Activated CD8-positive, alpha-beta T cell treated with anti-CD3 and anti-CD28 coated beads, Interleukin-2, amount 10 ng/mL, durations not matched to agents 7 days and 5 days (primary cell): ENCODE data around the gene GRIK3. TPM values are rescaled to one million over a fixed set of nuclear protein-coding genes. Genes with fewer than 3 reads are reported as not detected.

ENCODE experiments used
- ATAC-seq: fragments of 150-1000 bp; cut with Tn5 transposase; one replicate; pipeline ENCODE4 v1.10.0; 2021; ENCODE audit warnings: moderate library complexity
- CTCF ChIA-PET: fragments of 350-600 bp; sonication (Branson Sonifier 250); formaldehyde crosslinking; loops from one replicate; lab custom pipeline; 2021; ENCODE audit warnings: antibody characterized with exemption; lab: Charles Lee
- POLR2A ChIA-PET: fragments of 350-600 bp; sonication (Branson Sonifier 250); formaldehyde crosslinking; loops from one replicate; lab custom pipeline; 2021; ENCODE audit warnings: antibody characterized with exemption; lab: Charles Lee
- DNase-seq: peaks from one replicate; pipeline ENCODE4 v3.0.0-alpha.2; 2020
- H3K27ac Mint-ChIP-seq: one replicate; pipeline ENCODE4 v1.8.0; 2021; ENCODE audit warnings: mild to moderate bottlenecking, mixed read lengths
- H3K27me3 Mint-ChIP-seq: one replicate; pipeline ENCODE4 v1.8.0; 2021; ENCODE audit warnings: low read depth, mixed read lengths
- H3K36me3 Mint-ChIP-seq: one replicate; pipeline ENCODE4 v1.8.0; 2021; ENCODE audit warnings: low read depth, mixed read lengths
- H3K4me1 Mint-ChIP-seq: one replicate; pipeline ENCODE4 v1.8.0; 2021; ENCODE audit warnings: low read depth, mixed read lengths
- H3K4me3 Mint-ChIP-seq: one replicate; pipeline ENCODE4 v1.8.0; 2021; ENCODE audit warnings: mild to moderate bottlenecking, mixed read lengths
- H3K9me3 Mint-ChIP-seq: one replicate; pipeline ENCODE4 v1.8.0; 2022; ENCODE audit warnings: mixed read lengths; ENCODE audit not compliant: insufficient read depth
- total RNA-seq, 2 experiments: library from RNA; stranded (reverse); gene quantifications; one replicate each; pipeline ENCODE4 v1.2.3, GENCODE V29; 2021

Gene GRIK3
- total RNA-seq, 2 experiments from 2014 or later = not detected

GRCh38 chr1:36859926-36860325 is 174.4 kb downstream of the GRIK3 start:
- DNase-seq = no peak
- no peaks in the 10 kb centered on the region for H3K4me1 Mint-ChIP-seq
- ChIA-PET POLR2A (no interaction called here), CTCF (no interaction called here)
- H3K9me3 Mint-ChIP-seq = no peaks in the 10 kb centered on the region
- ATAC-seq = no peak
- H3K27me3 Mint-ChIP-seq = peaks cover 6% of the 10 kb centered on the region
- no peak overlapping the region for H3K27ac Mint-ChIP-seq
- no peak overlapping the region for H3K4me3 Mint-ChIP-seq
- H3K36me3 Mint-ChIP-seq = no peaks in the 10 kb centered on the region

DNA sequence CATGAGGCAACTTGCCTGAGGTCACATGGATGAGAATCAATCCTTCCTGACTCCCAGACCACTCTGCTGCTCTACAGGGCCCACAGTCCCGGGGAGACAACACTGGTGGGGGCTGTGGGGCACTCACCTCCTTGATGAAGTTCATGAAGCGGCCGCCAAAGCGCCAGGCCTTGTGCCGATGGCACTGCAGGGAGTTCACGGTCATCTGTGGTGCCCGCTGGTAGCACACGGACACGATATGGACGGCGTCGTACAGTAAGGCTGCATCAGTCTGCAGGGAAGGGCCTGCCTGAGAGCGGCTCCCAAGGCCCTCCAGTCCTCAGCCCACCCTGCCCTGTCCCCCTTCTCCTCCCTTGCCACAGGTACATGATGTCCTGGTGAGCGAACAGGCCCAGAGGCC is 175.3 kb downstream of the GRIK3 start:
- Mint-ChIP-seq H3K4me1 (no peaks in the 10 kb centered on the region), H3K4me3 (no peak overlapping the region), H3K27me3 (peaks cover 6% of the 10 kb centered on the region), H3K27ac (no peak overlapping the region), H3K9me3 (no peaks in the 10 kb centered on the region), H3K36me3 (no peaks in the 10 kb centered on the region)
- DNase-seq (no peak), ATAC-seq (no peak)
- CTCF ChIA-PET = no interaction called here
- POLR2A ChIA-PET = no interaction called here

DNA sequence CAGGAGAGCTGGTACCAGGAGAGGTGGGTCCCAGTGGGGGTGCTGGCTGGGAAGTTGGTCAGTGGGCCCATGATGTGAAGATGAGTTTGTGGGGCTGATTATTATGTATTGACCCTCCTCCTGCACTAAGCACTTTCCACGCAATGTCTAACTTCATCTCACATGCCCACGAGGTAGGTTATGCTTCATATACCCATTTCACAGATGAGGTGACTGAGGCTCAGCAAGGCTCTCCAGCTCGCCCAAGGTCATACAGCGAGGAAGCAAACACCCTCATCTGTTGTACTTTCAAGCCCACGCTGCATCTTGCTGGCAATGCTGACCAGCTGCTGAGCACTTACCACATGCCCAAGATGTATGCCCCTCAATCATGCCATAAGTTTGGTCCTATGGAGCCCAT is 175.8 kb downstream of the GRIK3 start:
- DNase-seq (no peak), ATAC-seq (no peak)
- Mint-ChIP-seq H3K4me1 (no peaks in the 10 kb centered on the region), H3K27ac (no peak overlapping the region), H3K4me3 (no peak overlapping the region), H3K36me3 (no peaks in the 10 kb centered on the region), H3K9me3 (no peaks in the 10 kb centered on the region), H3K27me3 (peaks cover 6% of the 10 kb centered on the region)
- ChIA-PET POLR2A (no interaction called here), CTCF (no interaction called here)

- CTCF ChIA-PET = no interaction called here
- no peaks in the 10 kb centered on the region for H3K36me3 Mint-ChIP-seq
- ATAC-seq (no peak), DNase-seq (no peak)
- H3K9me3 Mint-ChIP-seq = no peaks in the 10 kb centered on the region
- no peak overlapping the region for H3K27ac Mint-ChIP-seq
- H3K4me1 Mint-ChIP-seq = no peaks in the 10 kb centered on the region
- peaks cover 6% of the 10 kb centered on the region for H3K27me3 Mint-ChIP-seq
- H3K4me3 Mint-ChIP-seq = no peak overlapping the region
- POLR2A ChIA-PET = no interaction called here
Observed at GRCh38 chr1:36857754-36858153, 176.6 kb downstream of the GRIK3 start.

DNA sequence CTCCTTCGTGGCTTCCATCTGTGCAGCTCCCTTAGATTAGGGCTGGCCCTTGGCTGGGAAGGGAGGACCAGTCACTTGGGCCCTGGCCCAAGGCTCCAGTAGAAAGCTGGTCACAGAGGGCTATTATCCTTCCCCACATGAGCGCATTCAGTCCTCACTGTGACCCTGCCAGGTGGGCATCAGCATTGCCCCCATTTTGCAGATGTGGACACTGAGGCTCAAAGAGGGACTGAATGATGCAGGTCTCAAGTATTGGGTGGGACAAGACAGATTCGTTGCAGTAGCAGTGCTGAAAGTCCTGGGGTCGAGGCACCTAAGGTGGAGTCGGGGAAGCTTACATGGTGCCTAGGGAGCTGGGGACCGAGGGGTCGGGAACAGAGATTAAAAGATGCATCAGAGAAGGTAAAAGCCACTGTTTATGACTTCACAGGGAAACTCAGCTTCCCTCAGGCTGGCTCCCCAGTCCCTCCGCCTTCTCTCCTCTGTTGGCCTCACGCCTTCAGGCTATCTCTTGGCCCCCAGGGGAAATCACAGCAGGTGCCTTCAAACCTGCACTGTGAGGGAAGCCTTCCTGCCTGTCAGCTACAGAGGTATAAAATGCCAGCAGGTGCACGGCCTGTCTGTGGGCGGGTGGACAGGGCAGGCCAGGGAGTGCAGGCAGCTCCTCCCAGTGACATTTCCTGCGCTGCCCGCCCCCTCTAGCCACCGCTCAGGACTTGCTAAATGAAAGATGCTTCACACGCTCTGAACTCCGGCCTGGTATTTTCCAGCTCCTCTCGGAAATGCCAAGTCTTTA is 178.4 kb downstream of the GRIK3 start:
- Mint-ChIP-seq H3K27me3 (peaks cover 4% of the 10 kb centered on the region), H3K4me1 (no peaks in the 10 kb centered on the region), H3K4me3 (no peak overlapping the region), H3K27ac (no peak overlapping the region), H3K9me3 (no peaks in the 10 kb centered on the region), H3K36me3 (no peaks in the 10 kb centered on the region)
- ChIA-PET CTCF (no interaction called here), POLR2A (no interaction called here)
- DNase-seq = no peak
- ATAC-seq = no peak

- Mint-ChIP-seq H3K36me3 (no peaks in the 10 kb centered on the region), H3K4me3 (no peak overlapping the region), H3K4me1 (no peaks in the 10 kb centered on the region), H3K27me3 (peaks cover 4% of the 10 kb centered on the region), H3K9me3 (no peaks in the 10 kb centered on the region), H3K27ac (no peak overlapping the region)
- POLR2A ChIA-PET = no interaction called here
- ATAC-seq (no peak), DNase-seq (no peak)
- CTCF ChIA-PET = interaction anchor here (0.7 kb wide), 1 partner anchor 11 kb away, joined by 3 read pairs; no protein-coding TSS in a partner anchor
Observed at GRCh38 chr1:36853638-36854037, 180.7 kb downstream of the GRIK3 start.

DNA sequence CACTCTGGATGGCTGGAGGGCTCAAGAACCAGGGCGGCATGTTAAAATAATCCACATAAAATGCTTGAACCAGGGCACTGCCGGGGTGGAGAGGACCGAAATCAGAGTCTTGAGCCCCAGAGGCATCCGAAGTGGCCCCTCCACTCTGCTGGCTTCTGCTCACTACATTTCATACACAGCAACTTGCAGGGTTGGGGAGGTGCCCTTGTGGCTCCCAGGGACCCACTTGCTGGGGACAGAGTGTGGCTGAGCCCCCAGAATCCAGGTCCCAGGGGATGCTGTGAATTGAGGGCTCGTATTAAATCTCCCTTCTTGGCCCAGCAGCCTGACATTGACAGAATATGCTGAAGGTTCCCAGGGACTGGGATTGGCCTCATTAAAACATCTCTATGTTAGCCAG is 181.7 kb downstream of the GRIK3 start:
- ChIA-PET CTCF (interaction anchor here (0.8 kb wide), 1 partner anchor 12 kb away, joined by 3 read pairs; no protein-coding TSS in a partner anchor), POLR2A (no interaction called here)
- no peaks in the 10 kb centered on the region for H3K36me3 Mint-ChIP-seq

GRCh38 chr1:36851595-36851994 is 182.7 kb downstream of the GRIK3 start:
- no peak overlapping the region for H3K27ac Mint-ChIP-seq
- ChIA-PET POLR2A (no interaction called here), CTCF (no interaction called here)
- no peaks in the 10 kb centered on the region for H3K9me3 Mint-ChIP-seq
- H3K4me1 Mint-ChIP-seq = no peaks in the 10 kb centered on the region
- no peaks in the 10 kb centered on the region for H3K36me3 Mint-ChIP-seq
- DNase-seq (no peak), ATAC-seq (no peak)
- no peak overlapping the region for H3K4me3 Mint-ChIP-seq
- H3K27me3 Mint-ChIP-seq = peaks cover 8% of the 10 kb centered on the region

More for the DNA sequence above, 181.7 kb downstream of the GRIK3 start:
- Mint-ChIP-seq H3K27me3 (peaks cover 6% of the 10 kb centered on the region), H3K9me3 (no peaks in the 10 kb centered on the region), H3K4me1 (no peaks in the 10 kb centered on the region), H3K27ac (no peak overlapping the region), H3K4me3 (no peak overlapping the region)
- no peak for ATAC-seq
- no peak for DNase-seq

- Mint-ChIP-seq H3K27me3 (peaks cover 4% of the 10 kb centered on the region), H3K4me3 (no peak overlapping the region), H3K9me3 (no peaks in the 10 kb centered on the region), H3K36me3 (no peaks in the 10 kb centered on the region), H3K27ac (no peak overlapping the region), H3K4me1 (no peaks in the 10 kb centered on the region)
- ATAC-seq (no peak), DNase-seq (no peak)
- ChIA-PET CTCF (no interaction called here), POLR2A (no interaction called here)
Observed at GRCh38 chr1:36851087-36851486, 183.2 kb downstream of the GRIK3 start.

- CTCF ChIA-PET = no interaction called here
- H3K4me1 Mint-ChIP-seq = no peaks in the 10 kb centered on the region
- POLR2A ChIA-PET = no interaction called here
Observed at GRCh38 chr1:36849956-36850355, 184.4 kb downstream of the GRIK3 start.

DNA sequence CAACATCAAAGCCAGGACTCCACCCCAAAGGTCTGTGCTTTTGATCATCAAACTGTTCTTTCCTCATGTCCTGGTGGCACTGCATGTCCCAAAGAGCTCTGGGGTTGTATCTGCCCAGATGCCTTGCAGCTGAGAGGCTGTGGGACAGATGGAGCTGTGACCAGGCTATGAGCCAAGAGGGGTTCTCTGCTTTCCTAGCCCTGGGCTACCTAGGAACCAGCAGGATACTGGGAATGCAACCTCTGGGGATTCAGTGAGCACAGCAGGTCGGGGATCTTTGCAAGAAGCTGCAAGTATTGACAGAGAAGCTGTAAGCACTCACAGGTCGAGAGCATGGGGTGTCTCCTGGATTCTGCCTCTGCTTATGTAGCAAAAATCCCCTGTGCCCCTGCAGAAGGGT is 186.6 kb downstream of the GRIK3 start:
- DNase-seq = no peak
- CTCF ChIA-PET = interaction anchor here (1.8 kb wide), 1 partner anchor 17 kb away, joined by 9 read pairs; no protein-coding TSS in a partner anchor
- H3K27ac Mint-ChIP-seq = no peak overlapping the region
- peaks cover 4% of the 10 kb centered on the region for H3K27me3 Mint-ChIP-seq
- POLR2A ChIA-PET = no interaction called here
- no peak overlapping the region for H3K4me3 Mint-ChIP-seq
- no peaks in the 10 kb centered on the region for H3K4me1 Mint-ChIP-seq
- H3K9me3 Mint-ChIP-seq = no peaks in the 10 kb centered on the region
- H3K36me3 Mint-ChIP-seq = no peaks in the 10 kb centered on the region
- no peak for ATAC-seq

More at GRCh38 chr1:36849956-36850355, 184.4 kb downstream of the GRIK3 start:
- Mint-ChIP-seq H3K36me3 (no peaks in the 10 kb centered on the region), H3K27ac (no peak overlapping the region), H3K4me3 (no peak overlapping the region), H3K27me3 (peaks cover 4% of the 10 kb centered on the region), H3K9me3 (no peaks in the 10 kb centered on the region)
- DNase-seq = no peak
- no peak for ATAC-seq

DNA sequence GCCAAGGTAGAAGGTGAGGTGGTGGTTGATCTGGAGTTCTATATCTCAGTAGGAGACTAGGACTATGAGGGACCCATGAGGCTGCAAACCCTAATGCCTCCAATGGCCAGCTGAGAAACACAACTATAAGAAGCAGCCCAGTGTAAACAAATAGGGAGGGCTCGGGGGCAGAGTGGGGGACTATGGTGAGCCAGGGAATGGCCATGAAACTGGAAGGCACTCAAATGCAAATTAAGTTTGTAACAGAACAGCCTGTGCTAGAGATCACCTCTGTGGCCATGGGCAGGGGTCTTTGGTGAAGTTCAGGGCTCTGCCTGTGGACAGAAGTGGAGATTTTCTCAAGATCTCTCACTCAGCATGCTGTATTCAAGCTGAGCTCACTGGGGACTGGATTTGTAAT is 187.1 kb downstream of the GRIK3 start:
- DNase-seq = no peak
- Mint-ChIP-seq H3K36me3 (no peaks in the 10 kb centered on the region), H3K9me3 (no peaks in the 10 kb centered on the region), H3K27me3 (peaks cover 4% of the 10 kb centered on the region), H3K27ac (no peak overlapping the region), H3K4me3 (no peak overlapping the region), H3K4me1 (no peaks in the 10 kb centered on the region)
- ChIA-PET CTCF (interaction anchor here (1.8 kb wide), 1 partner anchor 17 kb away, joined by 9 read pairs; no protein-coding TSS in a partner anchor), POLR2A (no interaction called here)
- no peak for ATAC-seq
